ENCODE data around the gene GFI1B.
"Not testable (repeated sequence)": the region's sequence is repeated elsewhere in the genome, so short reads cannot be mapped to it uniquely, and the experiment has no call there.

DNA sequence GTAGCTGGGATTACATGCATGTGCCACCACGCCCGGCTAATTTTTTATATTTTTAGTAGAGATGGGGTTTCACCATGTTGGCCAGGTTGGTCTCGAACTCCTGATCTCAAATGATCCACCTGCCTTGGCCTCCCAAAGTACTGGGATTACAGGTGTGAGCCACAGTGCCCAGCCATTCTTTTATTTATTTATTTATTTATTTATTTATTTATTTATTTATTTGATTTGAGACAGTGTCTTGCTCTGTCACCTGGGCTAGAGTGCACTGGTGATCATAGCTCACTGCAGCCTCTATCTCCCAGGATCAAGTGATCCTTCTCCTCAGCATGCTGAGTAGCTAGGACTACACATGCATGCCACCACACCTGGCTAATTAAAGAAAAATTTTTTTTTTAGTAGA is 10.6 kb upstream of the GFI1B start:
- TF ChIP-seq NR3C1 (CRISPR knock-in tag; conservative IDR thresholded peaks at IDR 0.05; ENCODE audit: low read depth); ZNF423 (CRISPR knock-in tag; IDR thresholded peaks at IDR 0.05); SOX15 (CRISPR knock-in tag; IDR thresholded peaks at IDR 0.05); MYBL2 (CRISPR knock-in tag; IDR thresholded peaks at IDR 0.05); ESRRA (CRISPR knock-in tag; IDR thresholded peaks at IDR 0.05; ENCODE audit: borderline replicate concordance); FOXP1 (CRISPR knock-in tag; IDR thresholded peaks at IDR 0.05; ENCODE audit: borderline replicate concordance): not testable (repeated sequence)
- TF ChIP-seq, protein P1, sequence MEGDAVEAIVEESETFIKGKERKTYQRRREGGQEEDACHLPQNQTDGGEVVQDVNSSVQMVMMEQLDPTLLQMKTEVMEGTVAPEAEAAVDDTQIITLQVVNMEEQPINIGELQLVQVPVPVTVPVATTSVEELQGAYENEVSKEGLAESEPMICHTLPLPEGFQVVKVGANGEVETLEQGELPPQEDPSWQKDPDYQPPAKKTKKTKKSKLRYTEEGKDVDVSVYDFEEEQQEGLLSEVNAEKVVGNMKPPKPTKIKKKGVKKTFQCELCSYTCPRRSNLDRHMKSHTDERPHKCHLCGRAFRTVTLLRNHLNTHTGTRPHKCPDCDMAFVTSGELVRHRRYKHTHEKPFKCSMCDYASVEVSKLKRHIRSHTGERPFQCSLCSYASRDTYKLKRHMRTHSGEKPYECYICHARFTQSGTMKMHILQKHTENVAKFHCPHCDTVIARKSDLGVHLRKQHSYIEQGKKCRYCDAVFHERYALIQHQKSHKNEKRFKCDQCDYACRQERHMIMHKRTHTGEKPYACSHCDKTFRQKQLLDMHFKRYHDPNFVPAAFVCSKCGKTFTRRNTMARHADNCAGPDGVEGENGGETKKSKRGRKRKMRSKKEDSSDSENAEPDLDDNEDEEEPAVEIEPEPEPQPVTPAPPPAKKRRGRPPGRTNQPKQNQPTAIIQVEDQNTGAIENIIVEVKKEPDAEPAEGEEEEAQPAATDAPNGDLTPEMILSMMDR (IDR thresholded peaks at IDR 0.05), result not testable (repeated sequence)
- TF ChIP-seq, protein P2, sequence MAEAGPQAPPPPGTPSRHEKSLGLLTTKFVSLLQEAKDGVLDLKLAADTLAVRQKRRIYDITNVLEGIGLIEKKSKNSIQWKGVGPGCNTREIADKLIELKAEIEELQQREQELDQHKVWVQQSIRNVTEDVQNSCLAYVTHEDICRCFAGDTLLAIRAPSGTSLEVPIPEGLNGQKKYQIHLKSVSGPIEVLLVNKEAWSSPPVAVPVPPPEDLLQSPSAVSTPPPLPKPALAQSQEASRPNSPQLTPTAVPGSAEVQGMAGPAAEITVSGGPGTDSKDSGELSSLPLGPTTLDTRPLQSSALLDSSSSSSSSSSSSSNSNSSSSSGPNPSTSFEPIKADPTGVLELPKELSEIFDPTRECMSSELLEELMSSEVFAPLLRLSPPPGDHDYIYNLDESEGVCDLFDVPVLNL (CRISPR knock-in tag; IDR thresholded peaks at IDR 0.05; ENCODE audit: borderline replicate concordance, low read depth), result not testable (repeated sequence)
- TF ChIP-seq, protein P3, sequence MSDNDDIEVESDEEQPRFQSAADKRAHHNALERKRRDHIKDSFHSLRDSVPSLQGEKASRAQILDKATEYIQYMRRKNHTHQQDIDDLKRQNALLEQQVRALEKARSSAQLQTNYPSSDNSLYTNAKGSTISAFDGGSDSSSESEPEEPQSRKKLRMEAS (CRISPR knock-in tag; IDR thresholded peaks at IDR 0.05), result not testable (repeated sequence)
- TF ChIP-seq, protein P4, sequence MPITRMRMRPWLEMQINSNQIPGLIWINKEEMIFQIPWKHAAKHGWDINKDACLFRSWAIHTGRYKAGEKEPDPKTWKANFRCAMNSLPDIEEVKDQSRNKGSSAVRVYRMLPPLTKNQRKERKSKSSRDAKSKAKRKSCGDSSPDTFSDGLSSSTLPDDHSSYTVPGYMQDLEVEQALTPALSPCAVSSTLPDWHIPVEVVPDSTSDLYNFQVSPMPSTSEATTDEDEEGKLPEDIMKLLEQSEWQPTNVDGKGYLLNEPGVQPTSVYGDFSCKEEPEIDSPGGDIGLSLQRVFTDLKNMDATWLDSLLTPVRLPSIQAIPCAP (CRISPR knock-in tag; IDR thresholded peaks at IDR 0.05), result not testable (repeated sequence)
- TF ChIP-seq, protein P5, sequence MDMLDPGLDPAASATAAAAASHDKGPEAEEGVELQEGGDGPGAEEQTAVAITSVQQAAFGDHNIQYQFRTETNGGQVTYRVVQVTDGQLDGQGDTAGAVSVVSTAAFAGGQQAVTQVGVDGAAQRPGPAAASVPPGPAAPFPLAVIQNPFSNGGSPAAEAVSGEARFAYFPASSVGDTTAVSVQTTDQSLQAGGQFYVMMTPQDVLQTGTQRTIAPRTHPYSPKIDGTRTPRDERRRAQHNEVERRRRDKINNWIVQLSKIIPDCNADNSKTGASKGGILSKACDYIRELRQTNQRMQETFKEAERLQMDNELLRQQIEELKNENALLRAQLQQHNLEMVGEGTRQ (CRISPR knock-in tag; IDR thresholded peaks at IDR 0.05), result not testable (repeated sequence)

All from WTC11 (cell line).